ENCODE data around the gene SWAP70. TPM values are rescaled to one million over a fixed set of nuclear protein-coding genes. Genes with fewer than 3 reads are reported as not detected.
"Not testable (repeated sequence)": the region's sequence is repeated elsewhere in the genome, so short reads cannot be mapped to it uniquely, and the experiment has no call there.

The SWAP70 gene
- total RNA-seq, 1 experiment from 2014 or later, result 19.9 TPM

- Mint-ChIP-seq H3K4me1 (ENCODE audit: low read depth, unreplicated experiment) (peaks cover 17% of the 10 kb centered on the region), H3K9me3 (ENCODE audit: low read depth, unreplicated experiment) (no peaks in the 10 kb centered on the region), H3K27me3 (ENCODE audit: unreplicated experiment) (no peaks in the 10 kb centered on the region), H3K36me3 (ENCODE audit: insufficient read depth, unreplicated experiment) (no peaks in the 10 kb centered on the region), H3K27ac (ENCODE audit: unreplicated experiment) (no peak overlapping the region), H3K4me3 (ENCODE audit: low read depth, unreplicated experiment) (no peak overlapping the region)
- CTCF ChIA-PET, result interaction anchor here (0.6 kb wide), 1 partner anchor 1024 kb away, joined by 4 read pairs; no protein-coding TSS in a partner anchor
- BruUV-seq (replicated peaks), result no TSS peak
- no peak for DNase-seq
- no peak for TF ChIP-seq CTCF (IDR thresholded peaks at IDR 0.05; ENCODE audit: unreplicated experiment)
- intact Hi-C loops (cut with micrococcal nuclease; ENCODE audit: unreplicated experiment), result no loop called here
Measured at GRCh38 chr11:9689721-9690120, 25.8 kb downstream of the SWAP70 start.

GRCh38 chr11:9691865-9692264, 28.0 kb downstream of the SWAP70 start:
- BruUV-seq (replicated peaks), result no TSS peak
- CTCF ChIA-PET, result interaction anchor here (1.0 kb wide), 1 partner anchor 231 kb away, joined by 4 read pairs; the partner anchor contains the start of gene ZNF143
- peaks cover 17% of the 10 kb centered on the region for H3K4me1 Mint-ChIP-seq (ENCODE audit: low read depth, unreplicated experiment)
- peak overlapping the region; percentile 24 for H3K27ac Mint-ChIP-seq (ENCODE audit: unreplicated experiment)
- intact Hi-C loops (cut with micrococcal nuclease; ENCODE audit: unreplicated experiment), result no loop called here
- no peak for DNase-seq
- no peaks in the 10 kb centered on the region for H3K9me3 Mint-ChIP-seq (ENCODE audit: low read depth, unreplicated experiment)
- H3K4me3 Mint-ChIP-seq (ENCODE audit: low read depth, unreplicated experiment), result no peak overlapping the region
- H3K27me3 Mint-ChIP-seq (ENCODE audit: unreplicated experiment), result no peaks in the 10 kb centered on the region
- H3K36me3 Mint-ChIP-seq (ENCODE audit: insufficient read depth, unreplicated experiment), result peaks cover 5% of the 10 kb centered on the region
- no peak for TF ChIP-seq CTCF (IDR thresholded peaks at IDR 0.05; ENCODE audit: unreplicated experiment)

- no peak for TF ChIP-seq CTCF (IDR thresholded peaks at IDR 0.05; ENCODE audit: unreplicated experiment)
- no TSS peak for BruUV-seq (replicated peaks)
- CTCF ChIA-PET, result interaction anchor here (1.0 kb wide), 1 partner anchor 232 kb away, joined by 4 read pairs; the partner anchor contains the start of gene ZNF143
- Mint-ChIP-seq H3K4me3 (ENCODE audit: low read depth, unreplicated experiment) (no peak overlapping the region), H3K36me3 (ENCODE audit: insufficient read depth, unreplicated experiment) (peaks cover 11% of the 10 kb centered on the region), H3K9me3 (ENCODE audit: low read depth, unreplicated experiment) (no peaks in the 10 kb centered on the region), H3K4me1 (ENCODE audit: low read depth, unreplicated experiment) (peaks cover 17% of the 10 kb centered on the region), H3K27ac (ENCODE audit: unreplicated experiment) (peak overlapping the region; percentile 24), H3K27me3 (ENCODE audit: unreplicated experiment) (no peaks in the 10 kb centered on the region)
- intact Hi-C loops (cut with micrococcal nuclease; ENCODE audit: unreplicated experiment), result no loop called here
- DNase-seq, result no peak
Measured at GRCh38 chr11:9692691-9693090, 28.8 kb downstream of the SWAP70 start.

GRCh38 chr11:9693801-9694553, 30.1 kb downstream of the SWAP70 start:
- H3K27me3 Mint-ChIP-seq (ENCODE audit: unreplicated experiment), result no peaks in the 10 kb centered on the region

GRCh38 chr11:9695228-9695627, 31.4 kb downstream of the SWAP70 start:
- Mint-ChIP-seq H3K4me1 (ENCODE audit: low read depth, unreplicated experiment) (peaks cover 17% of the 10 kb centered on the region), H3K36me3 (ENCODE audit: insufficient read depth, unreplicated experiment) (peaks cover 12% of the 10 kb centered on the region)
- DNase-seq; H3K27me3 Mint-ChIP-seq (ENCODE audit: unreplicated experiment); H3K9me3 Mint-ChIP-seq (ENCODE audit: low read depth, unreplicated experiment); H3K4me3 Mint-ChIP-seq (ENCODE audit: low read depth, unreplicated experiment); BruUV-seq (replicated peaks); H3K27ac Mint-ChIP-seq (ENCODE audit: unreplicated experiment); CTCF ChIA-PET; intact Hi-C loops (cut with micrococcal nuclease; ENCODE audit: unreplicated experiment): not testable (repeated sequence)

More at GRCh38 chr11:9693801-9694553, 30.1 kb downstream of the SWAP70 start:
- Mint-ChIP-seq H3K9me3 (ENCODE audit: low read depth, unreplicated experiment) (no peaks in the 10 kb centered on the region), H3K36me3 (ENCODE audit: insufficient read depth, unreplicated experiment) (peaks cover 12% of the 10 kb centered on the region), H3K4me3 (ENCODE audit: low read depth, unreplicated experiment) (no peak overlapping the region), H3K27ac (ENCODE audit: unreplicated experiment) (no peak overlapping the region), H3K4me1 (ENCODE audit: low read depth, unreplicated experiment) (peaks cover 17% of the 10 kb centered on the region)
- BruUV-seq (replicated peaks), result no TSS peak
- CTCF ChIA-PET, result no interaction called here
- no peak for DNase-seq
- intact Hi-C loops (cut with micrococcal nuclease; ENCODE audit: unreplicated experiment), result no loop called here
- TF ChIP-seq CTCF (IDR thresholded peaks at IDR 0.05; ENCODE audit: unreplicated experiment), result no peak
